ENCODE results near the gene MPZL1.

The MPZL1 gene

GRCh38 chr1:167720965-167721616 lies 691 bp upstream of the MPZL1 start:
- Histone ChIP-seq H3K27me3 (ENCODE audit: insufficient read depth, poor library complexity, severe bottlenecking) (no peaks in the 10 kb centered on the region), H3K4me3 (replicated peaks; ENCODE audit: insufficient read depth, low read length) (peak overlapping the region; percentile 84), H3K27ac (replicated peaks) (no peak overlapping the region)
- TF ChIP-seq SPI1 (IDR thresholded peaks at IDR 0.05; ENCODE audit: borderline replicate concordance, low read depth) (peak; percentile 40; the same call in 1 of the 2 replicates), GABPA (IDR thresholded peaks at IDR 0.05; ENCODE audit: low read depth) (no peak), POLR2AphosphoS5 (IDR thresholded peaks at IDR 0.05; ENCODE audit: low read depth) (no peak)
- TF ChIP-seq, protein P1, sequence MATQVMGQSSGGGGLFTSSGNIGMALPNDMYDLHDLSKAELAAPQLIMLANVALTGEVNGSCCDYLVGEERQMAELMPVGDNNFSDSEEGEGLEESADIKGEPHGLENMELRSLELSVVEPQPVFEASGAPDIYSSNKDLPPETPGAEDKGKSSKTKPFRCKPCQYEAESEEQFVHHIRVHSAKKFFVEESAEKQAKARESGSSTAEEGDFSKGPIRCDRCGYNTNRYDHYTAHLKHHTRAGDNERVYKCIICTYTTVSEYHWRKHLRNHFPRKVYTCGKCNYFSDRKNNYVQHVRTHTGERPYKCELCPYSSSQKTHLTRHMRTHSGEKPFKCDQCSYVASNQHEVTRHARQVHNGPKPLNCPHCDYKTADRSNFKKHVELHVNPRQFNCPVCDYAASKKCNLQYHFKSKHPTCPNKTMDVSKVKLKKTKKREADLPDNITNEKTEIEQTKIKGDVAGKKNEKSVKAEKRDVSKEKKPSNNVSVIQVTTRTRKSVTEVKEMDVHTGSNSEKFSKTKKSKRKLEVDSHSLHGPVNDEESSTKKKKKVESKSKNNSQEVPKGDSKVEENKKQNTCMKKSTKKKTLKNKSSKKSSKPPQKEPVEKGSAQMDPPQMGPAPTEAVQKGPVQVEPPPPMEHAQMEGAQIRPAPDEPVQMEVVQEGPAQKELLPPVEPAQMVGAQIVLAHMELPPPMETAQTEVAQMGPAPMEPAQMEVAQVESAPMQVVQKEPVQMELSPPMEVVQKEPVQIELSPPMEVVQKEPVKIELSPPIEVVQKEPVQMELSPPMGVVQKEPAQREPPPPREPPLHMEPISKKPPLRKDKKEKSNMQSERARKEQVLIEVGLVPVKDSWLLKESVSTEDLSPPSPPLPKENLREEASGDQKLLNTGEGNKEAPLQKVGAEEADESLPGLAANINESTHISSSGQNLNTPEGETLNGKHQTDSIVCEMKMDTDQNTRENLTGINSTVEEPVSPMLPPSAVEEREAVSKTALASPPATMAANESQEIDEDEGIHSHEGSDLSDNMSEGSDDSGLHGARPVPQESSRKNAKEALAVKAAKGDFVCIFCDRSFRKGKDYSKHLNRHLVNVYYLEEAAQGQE (IDR thresholded peaks at IDR 0.05; ENCODE audit: insufficient replicate concordance, low read depth), result no peak
- DNase-seq (ENCODE audit: low read depth in 1 of 2, low spot score in 1 of 2), result peak; percentile 48 to 58

GRCh38 chr1:167722152-167722869 lies 529 bp downstream of the MPZL1 start:
- H3K27me3 ChIP-seq (ENCODE audit: insufficient read depth, poor library complexity, severe bottlenecking), result no peaks in the 10 kb centered on the region
- no peak for DNase-seq (ENCODE audit: low read depth in 1 of 2, low spot score in 1 of 2)
- peak overlapping the region; percentile 84 for H3K4me3 ChIP-seq (replicated peaks; ENCODE audit: insufficient read depth, low read length)
- peak overlapping the region; percentile 50 for H3K27ac ChIP-seq (replicated peaks)
- no peak for TF ChIP-seq GABPA (IDR thresholded peaks at IDR 0.05; ENCODE audit: low read depth)
- TF ChIP-seq, protein P1 (IDR thresholded peaks at IDR 0.05; ENCODE audit: insufficient replicate concordance, low read depth), result no peak
- no peak for TF ChIP-seq CTCF (IDR thresholded peaks at IDR 0.05; ENCODE audit: insufficient read depth, low read length)
- no peak for TF ChIP-seq POLR2AphosphoS5 (IDR thresholded peaks at IDR 0.05; ENCODE audit: low read depth)
- no peak for TF ChIP-seq SPI1 (IDR thresholded peaks at IDR 0.05; ENCODE audit: borderline replicate concordance, low read depth)

GRCh38 chr1:167722870-167723251 lies 1.1 kb downstream of the MPZL1 start:
- Histone ChIP-seq H3K4me3 (replicated peaks; ENCODE audit: insufficient read depth, low read length) (peak overlapping the region; percentile 84), H3K27ac (replicated peaks) (peak overlapping the region; percentile 50; the same call in 1 of the 2 replicates), H3K27me3 (ENCODE audit: insufficient read depth, poor library complexity, severe bottlenecking) (no peaks in the 10 kb centered on the region)
- DNase-seq (ENCODE audit: low read depth in 1 of 2, low spot score in 1 of 2), result no peak
- TF ChIP-seq POLR2AphosphoS5 (IDR thresholded peaks at IDR 0.05; ENCODE audit: low read depth), result no peak
- TF ChIP-seq, protein P1 (IDR thresholded peaks at IDR 0.05; ENCODE audit: insufficient replicate concordance, low read depth), result no peak
- TF ChIP-seq CTCF (IDR thresholded peaks at IDR 0.05; ENCODE audit: insufficient read depth, low read length), result no peak

Measured in HL-60 (cell line).